ENCODE measurements around the gene LYPD6B. TPM values are rescaled to one million over a fixed set of nuclear protein-coding genes. Genes with fewer than 3 reads are reported as not detected.

LYPD6B gene
- polyA plus RNA-seq, 1 donor from 2014 or later = 7.8 TPM

DNA sequence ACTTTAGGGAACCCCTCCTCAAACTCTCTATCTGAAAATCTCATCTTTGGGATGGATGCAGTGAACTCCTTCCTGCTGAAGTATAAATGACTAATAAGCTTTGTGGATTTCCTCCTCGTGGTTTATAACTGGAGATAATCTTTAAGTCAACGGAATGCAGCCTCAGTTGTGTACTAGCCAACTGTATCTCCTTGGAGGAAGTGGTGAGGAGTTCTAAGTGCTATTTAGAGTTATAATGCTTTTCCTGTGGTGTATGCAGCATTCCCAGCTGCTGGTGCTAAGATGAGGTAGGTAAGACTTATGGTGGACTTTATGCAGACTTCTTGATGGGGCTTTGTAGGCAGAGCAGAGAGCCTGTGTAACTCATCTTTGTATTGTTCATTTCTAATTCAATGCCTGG, 90.9 kb downstream of the LYPD6B start:
- peak overlapping the region in 2 of 4 donors; percentile 47 to 59 for H3K4me3 Mint-ChIP-seq
- H3K27ac Mint-ChIP-seq = no peak overlapping the region
- peaks cover 5% of the 10 kb centered on the region for H3K27me3 Mint-ChIP-seq
- peaks cover 6 to 12% (median 7%) of the 10 kb centered on the region in 3 donors for H3K4me1 Mint-ChIP-seq
- peaks cover 0 to 3% (median 0%) of the 10 kb centered on the region in 3 donors for H3K9me3 Mint-ChIP-seq
- H3K36me3 Mint-ChIP-seq = peaks cover 5% of the 10 kb centered on the region

DNA sequence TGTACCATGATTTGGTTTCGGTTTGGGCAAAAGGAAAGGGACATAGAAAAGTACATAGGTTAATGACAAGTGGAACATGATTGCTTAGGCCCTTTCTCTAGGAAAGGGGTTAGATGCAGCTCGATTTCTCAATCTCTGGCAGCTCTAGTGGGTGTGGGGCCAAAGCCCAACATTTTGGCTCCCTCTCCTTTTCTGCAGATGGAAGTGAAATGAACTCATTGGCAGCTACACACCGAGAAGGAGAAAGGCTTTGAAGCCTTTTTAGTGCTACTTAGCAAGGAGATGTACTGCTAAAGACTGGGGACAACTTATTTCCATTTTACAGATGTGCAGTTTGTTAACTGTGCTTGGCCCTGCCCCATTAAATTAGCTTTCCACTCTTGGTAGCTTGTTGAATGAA, 93.8 kb downstream of the LYPD6B start:
- no peak overlapping the region for H3K4me3 Mint-ChIP-seq
- peaks cover 1% of the 10 kb centered on the region for H3K36me3 Mint-ChIP-seq
- no peak overlapping the region for H3K27ac Mint-ChIP-seq
- peaks cover 6 to 12% (median 7%) of the 10 kb centered on the region in 3 donors for H3K4me1 Mint-ChIP-seq
- H3K9me3 Mint-ChIP-seq = peaks cover 0 to 3% (median 0%) of the 10 kb centered on the region in 3 donors
- H3K27me3 Mint-ChIP-seq = peaks cover 5% of the 10 kb centered on the region

DNA sequence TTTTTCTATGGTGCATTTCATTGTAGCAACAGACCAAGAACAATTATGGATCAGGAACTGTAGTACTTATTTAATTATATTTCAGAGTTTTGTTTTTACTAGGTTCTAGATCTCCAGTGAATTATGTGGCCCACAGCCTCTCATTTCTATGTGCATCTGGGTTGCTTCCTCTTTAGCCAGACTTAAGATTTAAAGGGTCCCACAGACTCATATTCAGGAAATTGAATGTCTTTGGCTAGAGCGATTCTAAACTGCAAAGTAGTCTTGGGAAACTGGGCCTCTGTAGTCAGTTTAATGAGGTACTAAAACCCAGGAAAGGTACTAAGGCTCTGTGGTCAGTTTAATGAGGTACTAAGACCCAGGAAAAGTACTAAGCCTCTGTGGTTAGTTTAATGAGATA, 94.4 kb downstream of the LYPD6B start:
- peaks cover 1% of the 10 kb centered on the region for H3K36me3 Mint-ChIP-seq
- no peak overlapping the region for H3K27ac Mint-ChIP-seq
- H3K4me3 Mint-ChIP-seq = no peak overlapping the region
- peaks cover 6 to 12% (median 7%) of the 10 kb centered on the region in 3 donors for H3K4me1 Mint-ChIP-seq
- peaks cover 5% of the 10 kb centered on the region for H3K27me3 Mint-ChIP-seq
- H3K9me3 Mint-ChIP-seq = peaks cover 0 to 3% (median 0%) of the 10 kb centered on the region in 3 donors

DNA sequence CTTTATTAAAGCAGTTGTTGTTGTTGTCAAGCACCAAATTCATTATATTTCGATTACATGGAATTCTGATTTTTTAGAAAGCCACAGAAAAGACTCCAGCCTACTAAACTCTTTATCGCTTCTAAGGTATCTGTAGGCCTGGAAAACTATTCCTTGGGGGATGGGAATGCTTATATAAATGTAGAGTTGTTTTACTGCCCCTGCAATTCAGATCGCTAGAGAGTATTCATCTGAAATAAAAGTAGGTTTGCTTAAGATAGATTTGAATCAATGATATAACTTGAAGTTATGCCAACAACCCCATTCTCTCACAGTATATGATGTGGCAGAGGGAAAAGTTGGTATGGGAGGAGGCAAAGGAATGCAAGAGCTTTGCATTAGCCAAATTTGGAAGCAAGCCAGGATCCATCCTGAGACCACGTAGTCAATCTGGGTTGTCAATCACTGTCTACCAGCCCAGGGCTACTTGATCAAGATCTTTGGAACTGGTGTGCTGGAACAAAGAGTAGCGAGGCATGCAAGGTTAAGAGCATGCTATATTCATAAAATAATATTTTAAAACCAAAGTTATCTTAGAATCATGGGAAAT, 95.9 kb downstream of the LYPD6B start:
- Mint-ChIP-seq H3K4me1 (peaks cover 2 to 4% (median 4%) of the 10 kb centered on the region in 3 donors), H3K4me3 (no peak overlapping the region), H3K9me3 (peaks cover 0 to 3% (median 0%) of the 10 kb centered on the region in 3 donors), H3K27ac (no peak overlapping the region), H3K27me3 (peaks cover 4% of the 10 kb centered on the region), H3K36me3 (peaks cover 1% of the 10 kb centered on the region)

DNA sequence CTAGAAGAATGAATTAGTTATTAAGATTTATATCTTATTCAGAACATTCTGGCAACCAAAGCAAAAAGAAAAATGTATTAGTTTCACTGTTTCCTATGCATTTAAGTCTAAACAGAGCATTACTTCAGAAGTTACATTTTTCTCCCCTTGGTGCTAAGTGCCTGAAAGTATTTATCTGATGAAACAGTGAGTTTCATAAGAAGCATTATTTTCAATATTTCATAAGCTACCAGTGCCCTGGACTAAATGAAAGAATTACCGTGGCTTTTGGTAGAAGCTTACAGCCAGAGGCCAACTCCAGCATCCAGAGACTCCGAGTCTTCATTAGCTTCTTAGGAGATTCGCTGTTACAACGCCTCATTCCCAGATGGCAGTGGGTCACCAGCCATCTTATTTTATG, 97.6 kb downstream of the LYPD6B start:
- Mint-ChIP-seq H3K9me3 (peaks cover 0 to 3% (median 0%) of the 10 kb centered on the region in 3 donors), H3K27ac (no peak overlapping the region), H3K36me3 (no peaks in the 10 kb centered on the region), H3K27me3 (peaks cover 13% of the 10 kb centered on the region), H3K4me1 (peaks cover 0 to 4% (median 0%) of the 10 kb centered on the region in 3 donors), H3K4me3 (no peak overlapping the region)

DNA sequence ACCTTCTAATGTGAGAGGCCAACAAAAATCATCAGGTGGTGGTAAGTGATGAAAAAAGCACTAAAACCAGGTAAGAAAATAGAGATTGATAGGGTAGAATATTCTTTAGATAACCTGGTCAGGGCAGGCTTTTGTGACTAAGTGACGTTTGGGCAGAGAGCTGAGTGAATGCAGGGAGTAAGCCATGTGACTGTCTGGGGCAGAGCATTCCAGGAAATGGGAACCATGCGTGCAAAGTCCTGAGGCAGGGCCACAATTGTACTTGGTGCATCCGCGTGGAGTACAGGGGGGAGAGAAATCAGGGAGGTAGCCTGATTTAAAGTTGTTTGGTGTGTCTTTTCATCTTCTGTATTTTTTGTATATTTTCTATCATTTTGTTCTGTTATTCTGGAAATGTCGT, 102.5 kb downstream of the LYPD6B start:
- Mint-ChIP-seq H3K27me3 (peaks cover 36% of the 10 kb centered on the region), H3K27ac (no peak overlapping the region), H3K9me3 (peaks cover 0 to 3% (median 0%) of the 10 kb centered on the region in 3 donors), H3K4me1 (peaks cover 14 to 18% (median 14%) of the 10 kb centered on the region in 3 donors), H3K4me3 (no peak overlapping the region), H3K36me3 (peaks cover 4% of the 10 kb centered on the region)

DNA sequence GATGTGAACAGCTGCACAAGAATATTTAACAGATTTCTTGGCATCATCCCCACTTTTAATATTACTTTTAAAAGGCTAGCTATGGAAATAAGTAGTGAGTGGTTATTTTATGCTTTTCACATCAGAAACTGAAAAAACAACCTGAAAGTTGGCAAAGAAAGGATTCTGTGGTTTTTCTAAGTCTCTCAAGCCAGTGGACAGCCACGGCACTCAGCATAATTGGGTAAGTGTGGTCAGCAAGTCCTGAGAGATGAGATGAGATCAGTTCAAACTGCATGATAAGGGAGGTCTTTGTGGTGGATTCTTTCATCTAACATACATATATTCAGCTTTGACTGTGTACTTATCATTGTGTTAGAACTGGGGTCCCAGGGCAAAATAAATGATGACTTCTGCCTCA, 105.2 kb downstream of the LYPD6B start:
- Mint-ChIP-seq H3K27ac (no peak overlapping the region), H3K4me1 (peaks cover 15 to 20% (median 16%) of the 10 kb centered on the region in 3 donors), H3K27me3 (peaks cover 53% of the 10 kb centered on the region), H3K36me3 (peaks cover 4% of the 10 kb centered on the region), H3K9me3 (peaks cover 0 to 3% (median 0%) of the 10 kb centered on the region in 3 donors), H3K4me3 (no peak overlapping the region)

DNA sequence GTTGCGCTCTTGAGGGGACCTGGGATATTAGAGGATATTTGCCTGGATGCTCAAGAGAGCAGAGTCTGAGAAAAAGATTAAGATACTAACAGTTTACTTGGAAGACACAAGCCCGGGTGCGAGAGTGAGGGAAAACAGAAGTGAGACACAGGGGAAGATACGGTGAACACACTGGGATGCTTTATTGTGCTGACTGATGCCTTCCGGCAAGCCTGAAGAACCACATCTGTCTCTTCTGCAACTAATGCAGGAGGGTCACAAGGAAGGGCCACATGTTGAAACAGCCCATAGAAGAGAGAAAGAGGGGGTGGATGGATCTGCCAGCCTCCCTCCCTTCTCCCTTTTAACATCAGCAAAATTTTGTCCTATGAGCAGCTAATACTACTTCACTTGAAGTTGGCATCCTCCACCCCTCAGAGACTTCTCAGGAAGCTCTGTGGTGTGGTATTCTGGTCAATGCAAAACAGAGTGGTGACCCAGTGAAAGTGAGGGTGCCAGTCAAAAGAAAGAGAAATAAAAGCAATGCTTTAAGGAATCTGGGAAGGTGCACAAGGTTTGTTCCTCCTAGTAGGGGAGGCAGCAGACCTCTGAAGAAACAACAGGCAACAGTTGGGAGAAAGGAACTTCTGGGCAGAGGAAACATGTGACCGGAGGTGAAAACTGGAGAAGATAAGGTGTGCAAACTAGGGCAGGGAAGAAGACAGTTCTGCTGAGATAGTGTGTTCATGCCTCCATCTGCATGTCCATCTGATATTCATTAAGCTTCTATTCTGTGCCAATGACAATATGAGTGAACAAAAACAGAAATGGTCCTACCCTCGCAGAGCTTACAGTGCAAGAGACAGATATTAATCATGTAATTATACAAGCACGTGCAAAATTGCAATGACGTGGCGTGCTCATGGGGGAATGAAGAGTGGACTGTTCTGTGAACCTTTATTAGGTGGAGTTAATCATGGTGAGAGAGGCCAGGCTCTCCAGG, 107.1 kb downstream of the LYPD6B start:
- peaks cover 0 to 3% (median 0%) of the 10 kb centered on the region in 3 donors for H3K9me3 Mint-ChIP-seq
- H3K4me1 Mint-ChIP-seq = peaks cover 15 to 20% (median 16%) of the 10 kb centered on the region in 3 donors
- peak overlapping the region in 3 of 4 donors; percentile 63 to 87 (median 82) for H3K4me3 Mint-ChIP-seq
- peaks cover 4% of the 10 kb centered on the region for H3K36me3 Mint-ChIP-seq
- H3K27ac Mint-ChIP-seq = no peak overlapping the region
- peaks cover 46% of the 10 kb centered on the region for H3K27me3 Mint-ChIP-seq

DNA sequence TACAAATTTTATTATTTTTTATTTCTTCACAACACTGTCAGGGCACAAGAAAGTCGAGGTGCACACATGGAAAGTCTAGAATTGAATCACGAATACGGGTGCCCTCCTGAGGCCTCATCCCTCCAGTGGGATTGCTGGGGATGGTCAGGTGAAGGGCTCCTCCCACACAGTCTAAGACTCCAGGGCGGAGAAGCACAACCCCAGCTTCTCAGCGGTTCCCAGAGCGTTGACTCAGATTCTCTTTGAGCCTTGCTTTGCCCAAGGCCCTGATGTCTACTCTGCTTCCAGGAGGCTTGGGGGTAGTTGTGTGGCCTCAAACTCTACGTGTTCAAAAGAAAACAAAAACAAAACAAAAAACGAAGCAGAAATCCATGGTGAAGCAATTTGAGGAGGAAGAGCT, 108.4 kb downstream of the LYPD6B start:
- H3K27me3 Mint-ChIP-seq = peaks cover 47% of the 10 kb centered on the region
- H3K9me3 Mint-ChIP-seq = peaks cover 0 to 3% (median 0%) of the 10 kb centered on the region in 3 donors
- no peak overlapping the region for H3K27ac Mint-ChIP-seq
- no peak overlapping the region for H3K4me3 Mint-ChIP-seq
- peaks cover 15 to 20% (median 16%) of the 10 kb centered on the region in 3 donors for H3K4me1 Mint-ChIP-seq
- H3K36me3 Mint-ChIP-seq = peaks cover 4% of the 10 kb centered on the region

DNA sequence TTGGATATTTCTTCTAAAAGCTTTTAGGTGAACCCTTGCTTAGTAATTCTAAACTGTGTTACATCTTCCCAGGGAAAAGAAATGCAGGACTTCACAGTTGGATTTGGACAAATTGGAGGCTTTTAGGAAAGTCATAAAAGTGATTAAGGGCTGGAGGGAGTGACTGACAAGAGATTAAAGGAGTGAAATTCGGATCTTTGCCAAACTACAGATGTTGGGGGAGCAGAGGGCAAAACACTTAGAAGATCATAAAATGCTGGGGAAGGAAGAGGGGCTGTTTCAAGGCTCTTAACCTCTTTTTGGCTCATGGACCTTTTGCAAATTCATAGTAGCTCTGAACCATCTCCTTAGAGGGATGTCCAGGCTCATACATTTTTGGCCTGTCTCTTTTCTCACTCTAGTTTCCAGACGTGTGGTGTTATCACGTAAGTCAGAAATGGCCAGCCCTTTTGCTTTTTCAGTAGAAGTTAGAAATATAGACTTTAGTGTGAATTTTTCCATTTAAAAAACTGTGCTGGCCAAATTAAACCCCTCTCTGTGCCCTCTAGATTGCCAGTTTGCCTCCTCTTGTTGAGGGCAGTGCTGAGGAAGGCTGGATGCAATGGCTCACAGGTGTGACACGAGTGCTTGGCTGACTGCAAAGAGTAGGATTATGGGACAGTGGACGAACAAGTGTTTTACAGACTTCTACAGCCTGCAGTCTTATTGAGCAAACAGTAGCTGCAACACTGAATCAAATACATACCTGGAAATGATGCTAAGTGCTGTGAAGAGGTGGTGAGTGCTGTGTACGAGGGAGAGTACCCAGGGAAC, 109.9 kb downstream of the LYPD6B start:
- Mint-ChIP-seq H3K9me3 (peaks cover 0 to 3% (median 0%) of the 10 kb centered on the region in 3 donors), H3K27ac (no peak overlapping the region), H3K27me3 (peaks cover 51% of the 10 kb centered on the region), H3K4me3 (no peak overlapping the region), H3K36me3 (no peaks in the 10 kb centered on the region), H3K4me1 (peaks cover 17 to 21% (median 20%) of the 10 kb centered on the region in 3 donors)

DNA sequence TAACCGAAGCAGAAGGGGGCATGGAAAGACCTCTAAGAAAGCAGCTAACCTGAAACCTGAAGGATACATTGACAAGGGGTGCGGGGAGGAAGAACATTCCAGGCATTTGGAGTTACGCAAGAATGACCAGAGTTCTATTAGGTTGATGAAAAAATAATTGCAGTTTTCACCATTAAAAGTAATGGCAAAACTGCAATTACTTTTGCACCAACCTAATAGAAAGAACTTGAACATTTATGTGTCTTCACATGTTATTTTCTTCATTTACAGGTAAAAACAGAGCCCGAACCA, 110.5 kb downstream of the LYPD6B start:
- H3K27me3 Mint-ChIP-seq = peaks cover 49% of the 10 kb centered on the region

DNA sequence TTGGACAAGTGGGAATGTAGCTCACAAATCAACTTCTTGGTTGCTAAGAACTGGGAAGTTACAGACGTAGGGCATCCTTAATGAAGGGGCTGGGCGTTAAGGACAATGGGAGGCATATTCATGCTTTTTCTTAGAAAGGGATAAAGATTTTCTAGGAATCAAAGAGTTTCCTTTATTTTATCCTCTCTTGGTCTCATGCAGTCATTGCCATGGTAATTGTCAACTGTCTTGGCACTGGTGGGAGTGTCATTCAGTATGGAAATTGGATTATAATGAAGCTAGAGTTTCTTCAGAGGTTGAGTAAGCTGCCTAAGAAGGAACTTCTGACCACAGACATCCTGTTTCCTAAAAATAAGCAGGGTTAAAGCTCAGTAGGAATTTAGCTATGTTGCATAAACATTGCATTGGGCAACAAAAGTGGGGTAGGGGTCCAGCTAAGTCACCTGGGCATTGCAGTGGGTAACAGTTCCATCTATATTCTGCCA, 114.0 kb downstream of the LYPD6B start:
- Mint-ChIP-seq H3K9me3 (no peaks in the 10 kb centered on the region), H3K4me3 (no peak overlapping the region), H3K27me3 (peaks cover 37% of the 10 kb centered on the region), H3K4me1 (peaks cover 0 to 5% (median 3%) of the 10 kb centered on the region in 3 donors), H3K27ac (no peak overlapping the region), H3K36me3 (no peaks in the 10 kb centered on the region)

More for the DNA sequence above, 110.5 kb downstream of the LYPD6B start:
- H3K9me3 Mint-ChIP-seq = peaks cover 0 to 3% (median 0%) of the 10 kb centered on the region in 3 donors
- H3K36me3 Mint-ChIP-seq = no peaks in the 10 kb centered on the region
- peaks cover 13 to 21% (median 15%) of the 10 kb centered on the region in 3 donors for H3K4me1 Mint-ChIP-seq
- no peak overlapping the region for H3K4me3 Mint-ChIP-seq
- H3K27ac Mint-ChIP-seq = no peak overlapping the region

DNA sequence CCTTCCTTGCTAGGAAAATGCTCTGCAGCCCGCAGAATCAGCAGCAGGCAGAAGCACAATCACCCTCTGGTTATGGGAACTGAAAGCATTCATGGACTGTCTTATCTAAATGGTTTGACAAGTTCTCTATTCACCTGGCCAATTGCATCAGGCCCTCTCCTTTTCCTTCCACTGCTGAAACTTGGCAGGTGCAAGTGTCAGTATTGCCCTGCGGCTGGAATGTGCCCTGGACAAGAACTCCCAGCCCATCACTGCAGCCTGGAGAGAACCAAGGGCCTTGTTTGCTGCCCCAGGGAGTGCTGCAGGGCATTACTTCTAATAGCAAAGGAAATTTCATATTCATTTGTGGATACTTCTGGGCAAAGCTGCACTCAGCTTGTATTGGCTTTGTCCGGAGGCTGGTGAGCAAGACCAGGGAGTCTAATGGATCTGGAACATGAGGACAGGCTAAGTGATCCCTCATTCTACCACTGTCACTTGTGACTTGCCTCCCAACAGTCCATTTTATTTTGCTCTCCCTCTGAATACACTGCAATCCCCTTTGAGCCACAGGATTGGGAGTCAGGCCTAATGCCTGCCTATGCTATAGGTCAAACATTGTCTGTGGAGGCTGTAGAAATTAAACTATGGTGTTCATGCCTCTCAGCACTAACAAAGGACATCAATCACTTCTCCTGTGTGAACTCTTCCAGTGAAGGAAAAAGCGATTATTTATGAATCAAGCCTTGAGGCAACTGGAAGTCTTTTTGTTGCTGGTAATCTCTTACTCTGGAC, 116.9 kb downstream of the LYPD6B start:
- H3K27me3 Mint-ChIP-seq = peaks cover 45% of the 10 kb centered on the region
- H3K4me1 Mint-ChIP-seq = peaks cover 0 to 8% (median 3%) of the 10 kb centered on the region in 3 donors
- no peak overlapping the region for H3K27ac Mint-ChIP-seq
- H3K36me3 Mint-ChIP-seq = no peaks in the 10 kb centered on the region
- peaks cover 0 to 4% (median 0%) of the 10 kb centered on the region in 3 donors for H3K9me3 Mint-ChIP-seq
- H3K4me3 Mint-ChIP-seq = no peak overlapping the region

DNA sequence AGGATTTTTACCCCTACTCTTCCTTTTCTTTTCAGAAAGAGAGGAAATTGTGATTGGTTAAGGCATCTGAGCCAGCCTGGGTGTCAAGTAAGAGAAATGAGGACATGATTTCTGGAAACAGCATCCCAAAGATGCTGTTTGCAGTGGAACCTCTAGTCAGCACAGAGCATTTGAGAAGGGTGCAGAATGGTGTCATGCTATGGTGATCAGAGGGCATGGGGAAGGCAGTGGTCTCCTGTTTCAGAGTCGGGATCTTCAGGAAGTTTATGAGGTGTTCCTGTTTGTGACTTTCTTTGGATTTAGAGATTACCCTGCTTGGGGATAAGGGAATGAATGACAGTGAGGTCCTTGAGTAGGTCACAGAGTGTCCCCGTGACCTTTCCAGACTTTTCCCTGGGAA, 117.5 kb downstream of the LYPD6B start:
- peaks cover 47% of the 10 kb centered on the region for H3K27me3 Mint-ChIP-seq
- H3K4me1 Mint-ChIP-seq = peaks cover 4 to 14% (median 6%) of the 10 kb centered on the region in 3 donors
- H3K36me3 Mint-ChIP-seq = no peaks in the 10 kb centered on the region
- H3K9me3 Mint-ChIP-seq = peaks cover 0 to 4% (median 0%) of the 10 kb centered on the region in 3 donors
- no peak overlapping the region for H3K4me3 Mint-ChIP-seq
- no peak overlapping the region for H3K27ac Mint-ChIP-seq
